ENCODE measurements around the gene SEMA3E. TPM values are rescaled to one million over a fixed set of nuclear protein-coding genes. Genes with fewer than 3 reads are reported as not detected.

Gene SEMA3E
- total and polyA plus RNA-seq, 2 experiments from 2014 or later = 0.32 to 0.35 TPM

DNA sequence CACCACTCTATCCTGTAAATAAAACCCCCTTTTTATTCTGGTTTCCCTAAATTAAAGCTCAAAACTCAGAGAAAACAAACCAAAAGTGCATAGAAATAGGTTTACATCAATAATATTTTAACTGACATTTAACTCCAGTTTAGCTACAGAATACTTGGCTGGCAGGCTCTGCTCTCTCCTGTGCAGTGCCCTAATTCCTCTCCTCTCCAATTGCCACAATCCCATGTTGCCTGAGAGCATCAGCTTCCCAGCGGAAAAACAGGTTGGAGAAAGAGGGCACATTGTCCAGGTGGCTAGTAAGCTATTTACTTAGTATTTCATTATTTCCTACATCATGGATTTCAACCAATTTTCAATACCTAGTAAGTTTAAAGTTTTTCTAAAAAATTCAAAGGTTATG, 8.7 kb downstream of the SEMA3E start:
- no peaks in the 10 kb centered on the region for H3F3A ChIP-seq (ENCODE audit: insufficient read depth)

DNA sequence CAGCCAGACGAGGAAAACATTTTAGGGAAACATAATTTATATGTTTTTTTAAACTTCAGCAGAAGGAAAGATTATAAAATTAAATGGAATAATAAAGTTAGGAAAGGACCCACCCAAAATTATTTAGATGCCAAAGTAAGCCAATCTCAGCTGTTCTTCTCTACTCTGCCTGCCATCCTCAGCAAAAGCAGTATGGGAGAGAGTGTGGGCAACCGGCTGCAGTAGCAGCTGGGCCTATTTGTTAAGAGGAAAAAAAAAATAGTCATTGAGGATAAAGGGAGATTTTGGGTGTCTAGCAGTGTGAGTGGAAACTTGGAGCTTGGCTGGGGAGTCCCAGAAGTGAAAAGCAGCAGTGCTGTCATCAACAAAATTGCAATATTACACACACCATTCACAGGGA, 15.4 kb downstream of the SEMA3E start:
- H3K9me2 ChIP-seq (ENCODE audit: insufficient read depth) = no peaks in the 10 kb centered on the region
- H3K79me2 ChIP-seq (ENCODE audit: insufficient read depth) = no peaks in the 10 kb centered on the region
- H3K27ac ChIP-seq = no peak overlapping the region
- no peak overlapping the region for H3K4me2 ChIP-seq (ENCODE audit: unreplicated experiment)
- H3F3A ChIP-seq (ENCODE audit: insufficient read depth) = no peaks in the 10 kb centered on the region
- no peak for DNase-seq
- no peaks in the 10 kb centered on the region for H4K20me1 ChIP-seq (ENCODE audit: insufficient read depth)
- no peaks in the 10 kb centered on the region for H3K4me1 ChIP-seq (ENCODE audit: insufficient read depth)
- H3K4me3 ChIP-seq = no peak overlapping the region
- in situ Hi-C loops (cut with MboI) = no loop called here
- 80 to 88% methylated on average over 2 of the region's 2 CpGs for WGBS, 2 experiments (ENCODE audit: low coverage in 1 of 2, low lambda C conversion rate in 2 of 2, missing lambda C conversion rate in 2 of 2)
- no peak for TF ChIP-seq EZH2 (IDR thresholded peaks at IDR 0.05; ENCODE audit: insufficient read depth, poor library complexity, severe bottlenecking)
- no peak for TF ChIP-seq EZH2phosphoT487 (IDR thresholded peaks at IDR 0.05; ENCODE audit: insufficient read depth, low read depth)
- no peaks in the 10 kb centered on the region for H3K9me3 ChIP-seq (ENCODE audit: low read depth)
- H3K9ac ChIP-seq = no peak overlapping the region
- H3K27me3 ChIP-seq (replicated peaks; ENCODE audit: insufficient read depth) = no peaks in the 10 kb centered on the region
- no peaks in the 10 kb centered on the region for H3K36me3 ChIP-seq (ENCODE audit: low read depth)
- H2AFZ ChIP-seq = no peak overlapping the region

More for the DNA sequence above, 8.7 kb downstream of the SEMA3E start:
- H3K36me3 ChIP-seq (ENCODE audit: low read depth) = no peaks in the 10 kb centered on the region
- H3K79me2 ChIP-seq (ENCODE audit: insufficient read depth) = no peaks in the 10 kb centered on the region
- H3K9ac ChIP-seq = no peak overlapping the region
- H3K4me1 ChIP-seq (ENCODE audit: insufficient read depth) = no peaks in the 10 kb centered on the region
- H3K27ac ChIP-seq = no peak overlapping the region
- no peak overlapping the region for H3K4me3 ChIP-seq
- WGBS, 2 experiments (ENCODE audit: low coverage in 1 of 2, low lambda C conversion rate in 2 of 2, missing lambda C conversion rate in 2 of 2) = 89 to 100% methylated on average over 1 of the region's 1 CpG
- in situ Hi-C loops (cut with MboI) = no loop called here
- H3K27me3 ChIP-seq (replicated peaks; ENCODE audit: insufficient read depth) = no peaks in the 10 kb centered on the region
- DNase-seq = no peak
- H3K9me2 ChIP-seq (ENCODE audit: insufficient read depth) = no peaks in the 10 kb centered on the region
- no peak overlapping the region for H2AFZ ChIP-seq
- TF ChIP-seq EZH2phosphoT487 (IDR thresholded peaks at IDR 0.05; ENCODE audit: insufficient read depth, low read depth) = no peak
- no peak for TF ChIP-seq EZH2 (IDR thresholded peaks at IDR 0.05; ENCODE audit: insufficient read depth, poor library complexity, severe bottlenecking)
- no peaks in the 10 kb centered on the region for H4K20me1 ChIP-seq (ENCODE audit: insufficient read depth)
- no peaks in the 10 kb centered on the region for H3K9me3 ChIP-seq (ENCODE audit: low read depth)
- no peak overlapping the region for H3K4me2 ChIP-seq (ENCODE audit: unreplicated experiment)

DNA sequence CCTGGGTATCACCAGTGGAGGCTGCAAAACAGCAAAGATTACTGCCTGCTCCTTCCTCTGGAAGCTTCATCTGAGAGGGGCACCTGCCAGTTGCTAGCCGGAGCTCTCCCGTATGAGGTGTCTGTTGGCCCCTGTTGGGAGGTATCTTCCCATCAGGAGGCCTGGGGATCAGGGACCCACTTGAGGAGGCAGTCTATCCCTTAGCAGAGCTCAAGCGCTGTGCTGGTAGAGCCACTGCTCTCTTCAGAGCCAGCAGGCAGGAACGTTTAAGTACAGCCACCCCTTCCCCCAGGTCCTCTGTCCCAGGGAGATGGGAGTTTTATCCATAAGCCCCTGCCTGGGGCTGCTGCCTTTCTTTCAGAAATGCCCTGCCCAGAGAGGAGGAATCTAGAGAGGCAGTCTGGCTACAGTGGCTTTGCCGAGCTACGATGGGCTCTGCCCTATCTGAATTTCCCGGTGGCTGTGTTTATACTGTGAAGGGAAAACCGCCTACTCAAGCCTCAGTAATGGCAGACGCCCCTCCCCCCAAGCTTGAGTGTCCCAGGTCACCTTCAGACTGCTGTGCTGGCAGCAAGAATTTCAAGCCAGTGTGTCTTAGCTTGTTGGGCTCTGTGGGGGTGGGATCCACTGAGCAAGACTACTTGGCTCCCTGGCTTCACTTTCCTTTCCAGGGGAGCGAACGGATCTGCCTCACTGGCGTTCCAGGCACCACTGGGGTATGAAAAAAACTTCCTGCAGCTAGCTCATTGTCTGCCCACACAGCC, 19.6 kb downstream of the SEMA3E start:
- no peak overlapping the region for H3K9ac ChIP-seq
- no peak overlapping the region for H3K4me3 ChIP-seq
- TF ChIP-seq EZH2phosphoT487 (IDR thresholded peaks at IDR 0.05; ENCODE audit: insufficient read depth, low read depth) (no peak), EZH2 (IDR thresholded peaks at IDR 0.05; ENCODE audit: insufficient read depth, poor library complexity, severe bottlenecking) (no peak)
- H3K79me2 ChIP-seq (ENCODE audit: insufficient read depth) = no peaks in the 10 kb centered on the region
- H3K4me2 ChIP-seq (ENCODE audit: unreplicated experiment) = no peak overlapping the region
- no peaks in the 10 kb centered on the region for H3K27me3 ChIP-seq (replicated peaks; ENCODE audit: insufficient read depth)
- H2AFZ ChIP-seq = no peak overlapping the region
- WGBS, 2 experiments (ENCODE audit: low coverage in 1 of 2, low lambda C conversion rate in 2 of 2, missing lambda C conversion rate in 2 of 2) = 64 to 69% methylated on average over 12 of the region's 12 CpGs
- in situ Hi-C loops (cut with MboI) = no loop called here
- no peak overlapping the region for H3K27ac ChIP-seq
- H3K36me3 ChIP-seq (ENCODE audit: low read depth) = no peaks in the 10 kb centered on the region
- no peaks in the 10 kb centered on the region for H3F3A ChIP-seq (ENCODE audit: insufficient read depth)
- no peak for DNase-seq
- H3K9me3 ChIP-seq (ENCODE audit: low read depth) = no peaks in the 10 kb centered on the region
- H3K4me1 ChIP-seq (ENCODE audit: insufficient read depth) = no peaks in the 10 kb centered on the region
- H3K9me2 ChIP-seq (ENCODE audit: insufficient read depth) = no peaks in the 10 kb centered on the region
- H4K20me1 ChIP-seq (ENCODE audit: insufficient read depth) = no peaks in the 10 kb centered on the region

DNA sequence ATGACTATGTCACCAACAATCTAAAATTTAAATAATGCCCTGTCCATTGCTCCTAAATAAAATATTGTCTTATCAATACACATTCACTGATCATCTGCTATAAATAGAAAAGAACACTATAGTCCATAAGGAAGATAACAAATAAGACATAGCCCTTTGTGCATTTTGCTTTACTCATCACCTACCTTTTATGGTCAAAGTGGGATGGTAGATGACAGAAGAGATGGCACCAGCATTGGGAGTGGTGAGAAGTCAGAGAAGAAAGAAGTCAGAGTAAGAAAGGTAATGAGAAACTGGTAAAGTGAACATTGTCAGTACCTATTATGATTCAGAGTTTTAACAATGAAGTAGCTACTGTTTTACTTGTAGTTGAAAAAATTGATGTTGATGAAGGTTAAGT, 31.1 kb downstream of the SEMA3E start:
- H3K4me2 ChIP-seq (ENCODE audit: unreplicated experiment) = no peak overlapping the region
- no peaks in the 10 kb centered on the region for H3K9me2 ChIP-seq (ENCODE audit: insufficient read depth)
- H3K27me3 ChIP-seq (replicated peaks; ENCODE audit: insufficient read depth) = no peaks in the 10 kb centered on the region
- DNase-seq = no peak
- no peak overlapping the region for H3K4me3 ChIP-seq
- H3K9ac ChIP-seq = no peak overlapping the region
- 0 out of 2 replicates have a peak, but pooled peaks cover 3% of the 10 kb centered on the region for H3K4me1 ChIP-seq (ENCODE audit: insufficient read depth)
- in situ Hi-C loops (cut with MboI) = no loop called here
- H3K36me3 ChIP-seq (ENCODE audit: low read depth) = no peaks in the 10 kb centered on the region
- H3F3A ChIP-seq (ENCODE audit: insufficient read depth) = no peaks in the 10 kb centered on the region
- no peaks in the 10 kb centered on the region for H3K9me3 ChIP-seq (ENCODE audit: low read depth)
- H2AFZ ChIP-seq = no peak overlapping the region
- H3K79me2 ChIP-seq (ENCODE audit: insufficient read depth) = no peaks in the 10 kb centered on the region
- H4K20me1 ChIP-seq (ENCODE audit: insufficient read depth) = no peaks in the 10 kb centered on the region
- H3K27ac ChIP-seq = no peak overlapping the region
- no peak for TF ChIP-seq EZH2 (IDR thresholded peaks at IDR 0.05; ENCODE audit: insufficient read depth, poor library complexity, severe bottlenecking)
- no peak for TF ChIP-seq EZH2phosphoT487 (IDR thresholded peaks at IDR 0.05; ENCODE audit: insufficient read depth, low read depth)
